Measurements from ENCODE around the gene LMCD1.

GRCh38 chr3:8497582-8497981 lies 4.0 kb upstream of the LMCD1 start:
- TF ChIP-seq POLR2AphosphoS5 (IDR thresholded peaks at IDR 0.05; ENCODE audit: low read depth, low read length) (no peak), TAF1 (IDR thresholded peaks at IDR 0.05; ENCODE audit: borderline replicate concordance, insufficient read depth, low read length) (no peak), REST (IDR thresholded peaks at IDR 0.05; ENCODE audit: insufficient read depth in 1 of 2, low read depth in 2 of 2, low read length in 2 of 2) (no peak), SIN3A (IDR thresholded peaks at IDR 0.05; ENCODE audit: borderline replicate concordance, insufficient read depth, low read length) (no peak), FOXP2 (optimal IDR thresholded peaks at IDR 0.05; ENCODE audit: borderline replicate concordance, extremely low read depth, extremely low read length, insufficient read depth) (no peak)

All from PFSK-1 (cell line).